Skin of body (tissue), 2 donors: Measurements from ENCODE around the gene GAA. TPM values are rescaled to one million over a fixed set of nuclear protein-coding genes. Genes with fewer than 3 reads are reported as not detected.

Experiments used
- DNase-seq: peaks from one replicate; lab custom pipeline; 2025; lab: John Stamatoyannopoulos, UW
- total RNA-seq: library from RNA; depleted of rRNA; stranded (reverse); fragments of >200 nt; gene quantifications from one replicate; pipeline ENCODE4 v1.2.3, GENCODE V29; 2014

GAA gene
- total RNA-seq, 1 donor from 2014 or later = 12.0 TPM

DNA sequence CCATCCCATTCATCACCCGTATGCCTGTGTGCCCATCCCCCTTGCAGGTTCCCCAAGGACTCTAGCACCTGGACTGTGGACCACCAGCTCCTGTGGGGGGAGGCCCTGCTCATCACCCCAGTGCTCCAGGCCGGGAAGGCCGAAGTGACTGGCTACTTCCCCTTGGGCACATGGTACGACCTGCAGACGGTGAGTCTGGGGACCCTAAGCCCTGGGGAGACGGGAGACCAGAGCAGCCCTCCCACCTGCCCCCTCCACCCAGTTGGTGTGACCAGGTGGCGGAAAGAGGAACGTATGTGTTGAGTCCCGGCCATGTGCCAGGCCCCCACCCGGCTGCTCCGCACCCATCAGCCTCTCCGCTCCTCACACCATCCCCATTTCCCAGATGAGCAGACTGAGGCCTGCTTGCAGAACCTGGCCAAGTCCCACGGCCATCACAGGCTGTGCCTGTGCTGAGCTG is 15.6 kb downstream of the GAA start:
- no peak for DNase-seq

DNA sequence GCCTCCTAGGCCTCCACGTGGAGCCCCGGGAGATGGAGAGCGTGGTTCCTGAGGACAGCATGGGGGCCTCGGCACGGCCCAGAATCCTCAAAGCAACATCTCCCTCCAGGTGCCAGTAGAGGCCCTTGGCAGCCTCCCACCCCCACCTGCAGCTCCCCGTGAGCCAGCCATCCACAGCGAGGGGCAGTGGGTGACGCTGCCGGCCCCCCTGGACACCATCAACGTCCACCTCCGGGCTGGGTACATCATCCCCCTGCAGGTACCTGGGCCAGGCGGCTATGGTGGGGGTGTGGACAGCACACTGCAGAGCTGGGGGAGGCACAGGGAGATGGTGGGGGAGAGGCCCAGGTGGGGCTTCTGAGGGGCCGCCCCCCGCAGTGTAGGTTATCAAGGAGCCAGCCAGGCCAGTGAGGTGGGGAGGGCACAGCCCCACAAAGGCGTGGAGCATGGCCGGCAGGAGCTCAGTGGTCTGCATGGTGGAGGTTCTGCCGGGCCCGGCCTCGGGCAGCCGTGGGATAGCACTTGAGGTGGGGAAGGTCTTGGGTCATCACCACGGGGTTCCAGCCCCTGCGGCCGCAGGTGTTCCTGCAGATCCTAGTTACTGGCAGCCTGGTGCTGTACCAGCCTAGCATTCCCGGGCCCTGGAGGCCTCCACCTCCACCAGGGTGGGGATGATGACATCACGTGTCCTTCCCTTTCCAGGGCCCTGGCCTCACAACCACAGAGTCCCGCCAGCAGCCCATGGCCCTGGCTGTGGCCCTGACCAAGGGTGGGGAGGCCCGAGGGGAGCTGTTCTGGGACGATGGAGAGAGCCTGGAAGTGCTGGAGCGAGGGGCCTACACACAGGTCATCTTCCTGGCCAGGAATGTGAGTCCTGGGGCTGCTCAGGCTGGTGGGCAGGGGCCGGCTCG is 16.4 kb downstream of the GAA start:
- DNase-seq = no peak

DNA sequence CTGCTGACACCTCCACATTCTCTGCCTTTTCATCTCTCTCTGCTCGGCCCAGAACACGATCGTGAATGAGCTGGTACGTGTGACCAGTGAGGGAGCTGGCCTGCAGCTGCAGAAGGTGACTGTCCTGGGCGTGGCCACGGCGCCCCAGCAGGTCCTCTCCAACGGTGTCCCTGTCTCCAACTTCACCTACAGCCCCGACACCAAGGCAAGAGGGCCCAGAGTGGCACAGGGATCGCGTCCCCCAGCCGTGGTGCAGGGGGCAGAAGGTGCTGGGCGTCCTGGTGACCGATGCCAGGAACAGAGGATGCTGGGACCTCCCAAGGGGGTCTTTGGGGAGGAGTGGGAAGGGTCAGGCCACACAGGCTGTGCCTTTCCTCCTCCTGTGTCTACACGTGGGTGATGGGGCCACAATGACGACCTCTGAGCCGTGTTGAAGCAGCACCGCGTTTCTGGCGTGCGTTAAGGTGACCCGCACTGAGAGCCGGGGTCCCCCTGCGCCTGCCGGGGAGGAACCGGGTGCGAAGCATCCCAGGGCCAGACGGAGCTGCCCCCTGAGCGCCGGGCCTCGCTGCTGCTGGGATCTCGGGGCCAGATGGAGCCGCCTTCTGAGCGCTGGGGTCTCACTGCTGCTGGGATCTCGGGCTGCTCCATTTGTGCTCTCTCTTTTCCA is 17.4 kb downstream of the GAA start:
- DNase-seq = no peak

DNA sequence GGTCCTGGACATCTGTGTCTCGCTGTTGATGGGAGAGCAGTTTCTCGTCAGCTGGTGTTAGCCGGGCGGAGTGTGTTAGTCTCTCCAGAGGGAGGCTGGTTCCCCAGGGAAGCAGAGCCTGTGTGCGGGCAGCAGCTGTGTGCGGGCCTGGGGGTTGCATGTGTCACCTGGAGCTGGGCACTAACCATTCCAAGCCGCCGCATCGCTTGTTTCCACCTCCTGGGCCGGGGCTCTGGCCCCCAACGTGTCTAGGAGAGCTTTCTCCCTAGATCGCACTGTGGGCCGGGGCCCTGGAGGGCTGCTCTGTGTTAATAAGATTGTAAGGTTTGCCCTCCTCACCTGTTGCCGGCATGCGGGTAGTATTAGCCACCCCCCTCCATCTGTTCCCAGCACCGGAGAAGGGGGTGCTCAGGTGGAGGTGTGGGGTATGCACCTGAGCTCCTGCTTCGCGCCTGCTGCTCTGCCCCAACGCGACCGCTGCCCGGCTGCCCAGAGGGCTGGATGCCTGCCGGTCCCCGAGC is 17.9 kb downstream of the GAA start:
- DNase-seq = no peak

DNA sequence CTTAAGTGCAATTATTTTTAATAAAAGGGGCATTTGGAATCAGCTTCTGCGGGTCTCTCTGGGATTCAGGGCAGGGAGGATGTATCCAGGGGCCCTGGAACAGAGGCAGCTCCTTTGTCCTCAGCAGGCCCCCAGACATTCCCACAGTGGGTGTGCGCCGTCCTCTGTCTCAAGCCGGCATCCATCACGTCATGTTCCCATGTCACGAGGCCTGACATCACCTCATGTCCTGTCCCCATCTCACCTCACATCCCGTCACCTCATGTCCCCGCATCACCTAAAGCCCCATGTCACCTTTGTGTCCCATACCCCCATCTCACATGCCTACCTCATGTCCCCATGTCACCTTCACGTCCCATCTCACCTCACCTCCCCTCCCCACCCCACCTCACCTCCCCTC is 18.5 kb downstream of the GAA start:
- DNase-seq = no peak

DNA sequence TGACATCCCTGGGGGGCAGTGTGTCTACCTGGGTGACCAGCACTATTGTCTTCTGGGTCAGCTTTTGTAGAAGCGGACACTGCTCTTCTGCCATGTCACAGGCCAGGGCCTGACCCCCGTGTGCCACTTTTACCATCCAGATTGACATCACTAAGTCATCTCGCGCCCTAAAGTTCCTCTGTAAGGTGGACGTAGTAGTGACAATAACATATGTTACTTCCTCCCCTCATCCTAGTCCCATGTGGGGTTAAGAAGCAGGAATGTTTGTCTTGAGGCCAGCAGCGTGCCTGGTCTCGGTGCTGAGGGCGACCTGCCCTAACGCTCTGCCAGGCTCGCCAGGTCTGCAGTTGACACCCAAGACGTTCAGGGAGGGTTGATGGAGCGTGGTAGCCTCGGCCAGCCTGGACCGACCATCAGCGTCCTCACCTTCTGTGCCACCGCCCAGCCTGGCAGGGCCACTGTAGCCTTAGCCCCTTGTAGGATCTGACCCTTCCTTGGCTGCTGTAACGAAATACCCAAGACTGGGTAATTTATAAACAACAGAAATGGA is 20.7 kb downstream of the GAA start:
- no peak for DNase-seq

DNA sequence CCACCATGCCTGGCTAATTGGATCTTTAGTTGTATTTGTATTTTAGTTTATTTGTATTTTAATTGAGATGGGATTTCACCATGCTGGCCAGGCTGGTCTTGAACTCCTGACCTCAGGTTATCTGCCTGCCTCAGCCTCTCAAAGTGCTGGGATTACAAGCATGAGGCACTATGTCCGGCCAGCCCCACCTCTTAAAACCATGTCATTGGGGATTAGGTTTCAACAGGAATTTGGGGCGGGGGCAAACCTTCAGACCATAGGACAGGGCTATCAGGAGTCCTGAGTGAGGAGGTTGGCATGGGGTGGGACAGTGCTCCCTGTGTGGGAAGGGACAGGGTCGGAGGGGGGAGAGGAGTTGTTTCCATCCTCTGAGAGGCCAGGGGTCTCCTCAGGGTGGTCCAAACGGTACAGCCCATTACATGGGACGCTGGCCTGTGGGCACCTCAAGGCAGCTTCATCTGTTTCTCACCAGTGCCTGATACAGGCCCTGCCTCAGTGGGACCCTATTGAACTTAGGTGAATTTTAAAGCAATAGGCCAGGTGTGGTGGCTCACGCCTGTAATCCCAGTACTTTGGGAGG is 21.6 kb downstream of the GAA start:
- DNase-seq = no peak

DNA sequence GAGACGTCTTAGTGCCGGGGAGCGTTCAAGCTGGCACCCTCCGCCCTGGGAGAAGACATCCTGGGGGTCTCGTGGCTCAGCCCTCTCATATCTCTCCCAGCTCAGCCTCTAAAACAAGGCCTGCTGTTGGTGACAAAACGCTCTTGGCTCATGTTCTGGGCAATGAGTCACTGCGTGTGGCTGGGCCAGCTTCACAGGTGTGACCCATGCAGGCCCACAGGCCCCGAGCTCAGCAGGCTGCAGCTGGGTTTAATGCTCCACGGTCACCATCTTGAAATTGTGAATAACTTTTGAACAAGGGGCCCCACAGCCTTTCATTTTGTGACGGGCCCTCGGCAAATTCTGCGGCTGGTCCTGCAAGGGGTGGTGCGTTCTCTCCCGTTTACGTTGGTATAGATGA is 22.4 kb downstream of the GAA start:
- DNase-seq = no peak

DNA sequence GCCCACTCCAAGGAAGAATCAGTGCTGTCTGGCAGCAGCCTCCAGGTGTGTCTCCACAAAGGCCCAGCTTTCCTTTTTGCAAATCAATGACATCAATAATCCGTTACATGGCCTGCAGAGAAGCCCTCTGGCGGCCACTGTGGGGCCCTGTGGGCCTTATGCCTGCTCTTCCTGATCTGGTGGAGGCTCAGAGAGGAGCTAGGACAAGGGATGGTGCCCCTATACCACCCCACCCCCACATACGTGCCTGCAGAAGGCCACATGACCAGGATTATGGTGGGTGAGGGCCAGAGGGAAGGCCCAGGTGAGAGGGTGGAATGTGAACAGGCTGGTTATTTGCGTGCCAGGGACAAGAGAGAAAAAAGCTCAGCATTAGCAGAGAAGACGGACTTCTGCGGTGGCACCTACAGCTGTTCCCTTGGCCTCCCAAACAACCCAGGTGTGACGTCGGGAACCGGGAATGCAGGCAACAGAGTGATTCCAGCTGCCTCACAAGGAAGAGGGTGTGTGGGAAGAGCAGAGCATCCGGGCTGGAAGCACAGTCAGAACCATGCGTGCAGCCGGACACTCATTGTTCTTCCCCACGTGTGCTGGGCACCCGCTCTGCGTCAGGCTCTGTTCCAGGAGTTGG is 23.1 kb downstream of the GAA start:
- DNase-seq = no peak

DNA sequence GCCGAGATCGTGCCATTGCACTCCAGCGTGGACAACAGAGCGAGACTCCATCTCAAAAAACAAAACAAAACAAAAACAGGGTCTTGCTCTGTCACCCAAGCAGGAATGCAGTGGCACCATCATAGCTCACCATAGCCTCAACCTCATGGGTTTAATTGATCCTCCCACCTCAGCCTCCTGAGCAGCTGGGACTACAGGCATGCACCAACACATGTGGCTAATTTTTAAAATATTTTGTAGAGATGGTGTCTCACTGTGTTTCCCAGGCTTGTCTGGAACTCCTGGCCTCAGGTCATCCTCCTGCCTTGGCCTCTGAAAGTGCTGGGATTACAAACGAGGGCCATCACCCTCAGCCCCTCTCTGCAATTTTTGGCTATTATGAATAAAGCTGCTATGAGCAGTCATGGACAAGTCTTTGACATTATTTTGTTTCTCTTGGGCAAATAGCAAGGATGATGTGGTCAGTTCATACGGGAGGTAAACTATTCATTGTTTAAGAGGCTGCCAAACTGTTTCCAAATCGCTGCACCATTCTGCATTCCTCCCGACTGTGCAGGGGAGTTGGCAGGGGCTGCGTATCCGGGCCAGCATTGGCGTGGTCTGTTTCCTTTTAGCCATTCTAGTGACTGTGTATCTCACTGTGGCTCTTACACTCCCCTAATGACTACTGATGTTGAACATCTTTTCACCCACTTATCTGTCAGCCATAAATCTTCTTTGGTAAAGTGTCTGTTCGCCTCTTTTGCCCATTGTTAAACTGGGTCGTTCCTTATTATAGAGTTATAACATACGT is 24.5 kb downstream of the GAA start:
- no peak for DNase-seq

DNA sequence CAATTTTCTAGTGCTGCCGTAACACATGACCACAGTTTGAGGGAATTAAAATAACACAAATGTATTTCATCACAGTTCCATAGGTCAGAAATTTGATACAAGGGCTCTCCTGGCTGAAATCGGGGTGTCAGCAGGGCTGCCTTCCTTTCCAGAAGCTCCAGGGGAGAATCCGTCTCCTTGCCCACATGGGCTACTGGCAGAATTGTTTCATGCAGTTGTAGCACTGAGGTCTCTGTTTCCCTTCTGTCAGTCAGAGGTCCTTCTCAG is 25.0 kb downstream of the GAA start:
- no peak for DNase-seq

DNA sequence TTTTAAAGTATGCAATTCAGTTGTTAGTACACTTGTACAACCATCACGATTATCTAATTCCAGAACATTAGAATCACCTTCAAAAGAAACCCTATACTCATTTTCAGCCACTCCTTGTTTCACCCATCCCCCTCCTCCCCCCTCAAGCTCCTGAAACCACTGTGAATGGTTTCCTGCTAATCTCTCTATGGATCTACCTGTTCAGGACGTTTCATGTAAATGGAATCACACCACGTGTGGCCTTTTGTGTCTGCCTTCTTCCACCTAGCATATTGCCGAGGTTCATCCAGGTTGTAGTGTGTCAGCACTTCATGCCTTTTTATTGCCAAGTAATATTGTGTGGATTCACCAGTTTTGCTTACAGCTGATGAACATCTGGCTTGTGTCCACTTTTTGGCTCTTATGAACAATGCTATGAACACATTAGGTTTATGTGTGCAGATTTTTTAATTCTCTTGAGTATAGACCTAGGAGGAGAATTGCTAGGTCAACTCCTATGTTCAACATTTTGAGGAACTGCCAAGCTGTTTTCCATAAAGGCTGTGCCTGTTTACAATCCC is 27.7 kb downstream of the GAA start:
- DNase-seq = no peak

DNA sequence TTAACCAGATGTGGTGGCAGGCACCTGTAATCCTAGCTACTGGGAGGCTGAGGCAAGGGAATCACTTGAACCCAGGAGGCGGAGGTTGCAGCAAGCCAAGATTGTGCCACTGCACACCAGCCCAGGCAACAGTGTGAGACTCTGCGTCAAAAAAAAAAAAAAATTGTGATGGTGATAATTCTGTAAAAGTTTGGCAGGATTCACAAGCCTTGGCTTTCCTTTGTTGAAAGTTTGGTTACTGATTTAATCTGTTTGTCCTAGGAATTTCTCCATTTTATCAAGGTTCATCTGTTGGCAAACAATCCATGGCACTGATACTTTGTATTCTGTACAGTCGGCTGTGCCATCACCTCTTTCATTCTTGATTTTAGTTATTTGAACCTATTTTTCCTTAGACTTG is 29.6 kb downstream of the GAA start:
- DNase-seq = no peak

DNA sequence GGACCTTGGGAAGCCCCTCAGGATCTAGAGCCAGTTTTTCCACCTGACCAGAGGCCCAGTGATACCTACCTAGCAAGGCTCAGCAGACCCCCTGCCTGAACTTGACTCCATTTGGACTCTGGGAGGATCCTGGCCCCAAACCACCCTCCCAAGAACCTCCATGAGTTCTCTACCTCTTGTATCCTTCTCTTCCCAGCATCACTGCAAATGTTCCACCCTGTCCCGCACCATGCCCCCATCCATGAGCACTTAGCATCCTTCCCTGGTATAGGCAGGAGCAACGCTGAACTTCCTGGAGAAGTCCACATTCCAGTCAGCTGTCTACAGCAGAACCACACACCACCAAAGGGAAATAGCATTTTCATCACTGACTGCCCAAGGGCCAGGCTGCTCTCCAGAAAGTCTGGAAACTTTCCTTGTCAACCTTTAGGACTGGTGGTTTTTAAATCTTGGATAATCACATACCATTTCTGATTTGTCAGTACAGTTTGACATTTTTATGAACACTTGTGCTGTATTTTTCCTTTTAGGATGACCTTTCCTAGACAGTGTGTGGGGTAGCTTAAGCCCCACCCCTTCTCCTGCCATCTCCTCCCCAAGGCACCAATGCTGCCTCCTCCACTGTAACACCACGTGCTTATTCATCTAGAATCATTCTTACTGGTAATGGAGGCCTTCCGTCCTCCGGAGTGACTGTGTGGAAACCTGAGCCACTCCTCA is 31.7 kb downstream of the GAA start:
- no peak for DNase-seq

DNA sequence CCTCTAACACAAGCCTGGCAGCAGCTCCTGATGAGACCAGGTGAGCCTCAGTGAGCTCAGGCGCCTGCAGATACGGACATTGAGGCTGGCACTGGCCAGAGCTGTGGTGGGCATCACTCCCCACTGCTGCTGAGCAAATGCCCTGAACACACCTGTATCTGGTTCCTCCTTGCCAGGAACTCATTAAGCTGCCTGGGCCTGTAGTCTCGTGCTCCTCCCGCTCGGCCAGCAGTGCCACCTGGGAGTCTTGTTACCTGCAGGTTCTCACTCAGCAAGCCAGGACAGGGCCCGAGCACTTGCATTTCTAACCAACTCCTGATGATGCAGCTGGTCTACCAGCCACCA is 32.2 kb downstream of the GAA start:
- no peak for DNase-seq

DNA sequence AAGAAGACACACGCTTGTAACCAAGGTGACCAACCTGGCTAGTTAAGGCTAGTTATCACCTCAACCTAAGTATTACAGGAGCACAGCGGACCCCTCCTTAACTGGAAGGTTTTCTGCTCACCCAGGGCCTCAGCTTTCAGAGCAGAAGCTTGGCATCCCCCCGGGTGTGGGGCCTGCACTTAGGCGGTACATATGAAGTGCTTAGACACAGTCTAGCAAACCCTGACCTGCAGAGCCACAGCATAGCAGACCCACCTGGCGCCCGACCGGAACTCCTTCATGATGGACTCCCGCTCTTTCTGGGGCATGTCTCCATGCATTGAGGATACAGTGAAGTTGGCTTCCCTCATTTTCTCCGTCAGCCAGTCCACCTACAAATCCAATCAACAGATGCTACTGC is 35.8 kb downstream of the GAA start:
- no peak for DNase-seq

DNA sequence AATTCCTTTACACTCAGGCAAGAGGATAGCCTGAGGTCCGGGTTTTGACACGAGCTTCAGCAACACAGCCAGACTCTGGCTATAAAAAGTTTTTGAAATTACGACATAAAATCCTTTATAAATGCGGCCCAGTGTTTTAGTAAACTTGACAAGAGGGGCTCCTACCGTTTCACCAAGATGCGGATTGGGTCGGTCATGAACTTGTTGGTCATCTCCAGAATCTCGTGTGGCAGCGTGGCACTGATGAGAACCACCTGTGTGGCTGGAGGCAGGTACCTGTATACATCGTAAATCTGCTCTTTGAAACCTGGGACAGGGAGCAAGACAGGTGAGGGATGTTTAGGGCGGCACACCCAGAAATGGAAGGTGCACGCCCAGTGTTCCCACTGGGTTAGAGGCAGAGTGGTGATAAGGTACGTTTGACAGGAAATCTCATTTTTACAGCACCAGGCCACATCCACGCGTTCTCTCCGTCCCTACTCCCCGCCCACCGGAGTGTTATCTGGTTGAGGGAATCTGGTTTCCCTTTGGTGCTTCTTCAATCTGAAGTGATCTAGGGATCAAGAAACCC is 37.6 kb downstream of the GAA start:
- no peak for DNase-seq

DNA sequence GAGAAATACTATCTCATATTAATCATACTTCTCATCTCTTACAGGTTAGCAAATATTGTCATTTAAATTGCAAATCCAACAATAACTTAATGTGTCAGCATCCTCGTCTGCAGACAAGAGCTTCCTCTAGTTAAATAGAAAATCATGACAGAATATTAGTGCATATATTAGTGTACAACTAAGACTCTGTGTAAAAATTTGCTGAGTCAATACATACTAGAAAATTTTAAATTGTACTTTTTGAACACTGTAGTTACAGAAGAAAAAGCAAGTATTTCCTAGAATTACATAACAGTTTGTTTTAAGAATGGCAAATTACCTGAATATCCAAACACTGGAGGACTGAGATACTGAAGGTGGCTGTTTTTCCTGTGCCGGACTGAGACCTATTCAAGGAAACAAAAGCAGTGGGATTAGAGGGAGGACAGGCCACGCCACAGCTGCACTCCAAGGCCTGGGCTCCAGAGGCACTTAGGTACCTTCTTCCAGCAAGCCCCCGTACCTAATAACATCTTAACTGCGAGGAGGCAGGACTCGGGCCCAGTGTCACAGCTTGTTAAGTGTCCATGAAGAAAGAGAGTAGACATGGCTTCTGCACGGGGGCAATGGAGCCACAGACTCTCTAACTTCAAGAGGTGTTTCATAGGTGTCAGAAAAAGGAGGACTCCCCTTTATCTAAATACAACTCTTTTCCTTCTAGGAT is 40.2 kb downstream of the GAA start:
- no peak for DNase-seq

DNA sequence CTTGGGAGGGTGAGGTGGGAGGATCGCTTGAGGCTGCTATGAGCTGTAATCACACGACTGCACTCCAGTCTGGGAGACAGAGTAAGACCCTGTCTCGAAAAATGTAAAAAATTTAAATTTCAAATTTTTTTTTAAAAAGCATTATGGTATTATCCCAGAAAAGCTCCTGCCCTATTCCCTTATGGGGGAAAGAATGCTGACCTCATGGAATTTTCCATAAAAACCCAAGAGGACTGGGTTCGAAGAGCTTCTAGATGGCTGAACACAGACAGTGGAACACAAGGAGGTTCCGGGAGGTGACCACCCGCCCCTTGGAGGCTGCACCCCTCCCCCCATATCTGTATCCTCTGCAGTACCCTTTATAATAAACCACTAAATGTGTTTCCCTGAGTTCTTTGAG is 41.5 kb downstream of the GAA start:
- no peak for DNase-seq
